Astrocyte of the spinal cord (primary cell): ENCODE measurements around the gene KRTAP10-12.

ENCODE experiments used
- DNase-seq: peaks from one replicate; pipeline ENCODE4 v3.0.0; 2011; ENCODE audit warnings: low read depth, low spot score
- H3K4me3 ChIP-seq: 2 replicates; pipeline ENCODE4 v1.5.1; 2011; ENCODE audit warnings: low read depth, mild to moderate bottlenecking, low read length, moderate library complexity
- CTCF ChIP-seq: IDR thresholded peaks from 2 replicates; pipeline ENCODE4 v1.5.1; 2012; ENCODE audit warnings: low read depth, mild to moderate bottlenecking, low read length, inconsistent platforms
- in situ Hi-C: cut with HindIII; loops from 2 replicates; pipeline ENCODE4 v1.10.0; 2017; ENCODE audit warnings: low sequenced_read_pairs

Gene KRTAP10-12

GRCh38 chr21:44671911-44672310, 25.1 kb upstream of the KRTAP10-12 start:
- in situ Hi-C loops = no loop called here
- TF ChIP-seq CTCF = no peak
- no peak overlapping the region for H3K4me3 ChIP-seq
- no peak for DNase-seq

DNA sequence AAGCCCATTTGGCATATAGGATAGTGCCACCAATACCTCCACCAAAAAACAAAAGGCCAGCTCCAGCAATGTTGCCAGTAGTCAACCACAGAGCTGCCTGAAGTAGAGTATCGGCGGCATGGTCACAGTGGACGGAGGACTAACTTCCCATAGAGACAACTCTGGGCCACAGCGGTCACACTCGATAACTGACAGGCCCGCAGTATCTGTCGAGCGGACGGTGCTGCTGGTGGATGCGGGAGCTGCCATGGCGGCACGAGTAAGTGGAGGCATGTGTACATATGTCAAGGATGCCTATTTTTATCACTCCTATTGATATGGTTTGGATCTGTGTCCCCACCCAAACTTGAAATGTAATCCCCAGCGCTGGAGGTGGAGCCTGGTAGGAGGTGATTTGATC, 19.1 kb upstream of the KRTAP10-12 start:
- in situ Hi-C loops = no loop called here
- no peak overlapping the region for H3K4me3 ChIP-seq
- TF ChIP-seq CTCF = no peak
- DNase-seq = no peak

DNA sequence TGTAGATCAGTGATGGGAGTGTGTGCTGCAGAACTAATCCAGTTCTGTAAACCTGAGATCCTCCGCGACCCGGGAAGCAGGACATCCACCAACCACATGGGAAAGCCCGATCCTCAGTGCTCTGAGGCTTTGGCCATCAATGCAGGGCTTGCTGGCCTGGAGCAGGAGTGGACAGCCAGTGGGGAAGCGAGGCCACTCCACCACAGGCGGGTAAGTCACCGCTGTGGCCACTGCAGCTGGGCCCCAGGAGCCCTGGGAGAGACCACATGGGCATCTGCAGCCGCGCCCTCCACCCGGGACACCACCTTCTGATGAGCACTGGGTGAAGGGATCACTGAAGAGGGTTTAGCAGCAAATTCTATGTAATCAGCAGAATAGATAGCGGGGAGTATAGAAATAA, 15.8 kb upstream of the KRTAP10-12 start:
- DNase-seq = no peak
- TF ChIP-seq CTCF = no peak
- in situ Hi-C loops = no loop called here

DNA sequence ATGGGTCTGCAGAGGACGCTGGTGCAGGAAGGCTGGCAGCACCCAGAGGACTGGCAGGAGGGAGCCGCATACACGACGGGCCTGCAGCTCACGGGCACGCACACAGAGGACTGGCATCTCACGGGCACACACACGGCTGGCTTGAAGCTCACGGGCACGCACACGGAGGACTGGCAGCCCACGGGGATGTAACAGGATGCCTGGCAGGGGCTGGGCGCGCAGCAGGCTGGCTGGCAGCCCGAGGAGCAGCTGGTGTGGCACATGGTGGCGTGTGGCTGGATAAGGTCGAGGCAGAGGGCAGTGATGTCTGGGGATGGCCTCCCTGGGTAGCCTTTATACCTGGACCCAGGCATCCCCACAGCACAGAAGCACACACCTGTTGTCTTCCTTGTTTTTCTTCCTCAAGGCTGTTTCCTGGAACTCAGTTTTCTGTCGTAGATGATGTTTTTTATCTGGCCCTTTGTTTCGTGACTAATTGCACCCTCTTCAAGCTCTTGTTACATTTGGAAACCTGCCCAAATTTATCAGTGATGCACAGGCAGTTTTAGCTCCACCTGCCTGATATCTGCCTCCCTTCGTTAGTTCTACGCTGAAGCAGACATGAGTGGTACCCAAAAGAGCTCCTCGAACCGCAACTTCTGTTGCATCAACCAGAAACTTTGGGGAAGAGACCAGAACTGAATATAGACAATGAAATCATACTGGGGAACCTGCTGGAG, 15.0 kb upstream of the KRTAP10-12 start, which contains the start of gene KRTAP12-1:
KRTAP12-1 (minus strand) TSS at position 303 of the 719 bp plus-strand sequence; CDS start at position 263, 40 bp downstream.
- H3K4me3 ChIP-seq = no peak within 1 kb of the TSS
- DNase-seq = no peak
- in situ Hi-C loops = no loop called here
- TF ChIP-seq CTCF = no peak

More for the DNA sequence above, 15.8 kb upstream of the KRTAP10-12 start:
- H3K4me3 ChIP-seq = no peak overlapping the region

GRCh38 chr21:44682580-44683151, 14.3 kb upstream of the KRTAP10-12 start:
- H3K4me3 ChIP-seq = no peak overlapping the region
- in situ Hi-C loops = no loop called here
- no peak for TF ChIP-seq CTCF
- no peak for DNase-seq

DNA sequence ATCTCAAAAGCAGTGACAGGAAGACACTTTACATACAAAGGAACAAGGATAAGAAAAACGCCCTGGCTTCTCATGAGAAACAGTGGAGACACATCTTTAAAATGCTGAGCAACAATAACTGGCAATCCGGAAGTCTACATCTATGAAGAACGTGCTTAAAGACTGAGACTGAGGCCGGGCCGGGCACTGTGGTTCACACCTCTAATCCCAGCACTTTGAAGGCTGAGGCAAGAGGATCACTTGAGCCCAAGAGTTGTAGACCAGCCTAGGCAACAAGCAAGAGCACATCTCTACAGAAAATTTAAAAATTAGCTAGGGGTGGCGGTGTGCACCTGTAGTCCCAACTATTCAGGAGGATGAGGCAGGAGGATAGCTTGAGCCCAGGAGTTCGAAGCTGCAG, 12.9 kb upstream of the KRTAP10-12 start:
- in situ Hi-C loops = no loop called here
- no peak for DNase-seq
- H3K4me3 ChIP-seq = no peak overlapping the region
- no peak for TF ChIP-seq CTCF
